ENCODE measurements around the gene CORO1C.

DNA sequence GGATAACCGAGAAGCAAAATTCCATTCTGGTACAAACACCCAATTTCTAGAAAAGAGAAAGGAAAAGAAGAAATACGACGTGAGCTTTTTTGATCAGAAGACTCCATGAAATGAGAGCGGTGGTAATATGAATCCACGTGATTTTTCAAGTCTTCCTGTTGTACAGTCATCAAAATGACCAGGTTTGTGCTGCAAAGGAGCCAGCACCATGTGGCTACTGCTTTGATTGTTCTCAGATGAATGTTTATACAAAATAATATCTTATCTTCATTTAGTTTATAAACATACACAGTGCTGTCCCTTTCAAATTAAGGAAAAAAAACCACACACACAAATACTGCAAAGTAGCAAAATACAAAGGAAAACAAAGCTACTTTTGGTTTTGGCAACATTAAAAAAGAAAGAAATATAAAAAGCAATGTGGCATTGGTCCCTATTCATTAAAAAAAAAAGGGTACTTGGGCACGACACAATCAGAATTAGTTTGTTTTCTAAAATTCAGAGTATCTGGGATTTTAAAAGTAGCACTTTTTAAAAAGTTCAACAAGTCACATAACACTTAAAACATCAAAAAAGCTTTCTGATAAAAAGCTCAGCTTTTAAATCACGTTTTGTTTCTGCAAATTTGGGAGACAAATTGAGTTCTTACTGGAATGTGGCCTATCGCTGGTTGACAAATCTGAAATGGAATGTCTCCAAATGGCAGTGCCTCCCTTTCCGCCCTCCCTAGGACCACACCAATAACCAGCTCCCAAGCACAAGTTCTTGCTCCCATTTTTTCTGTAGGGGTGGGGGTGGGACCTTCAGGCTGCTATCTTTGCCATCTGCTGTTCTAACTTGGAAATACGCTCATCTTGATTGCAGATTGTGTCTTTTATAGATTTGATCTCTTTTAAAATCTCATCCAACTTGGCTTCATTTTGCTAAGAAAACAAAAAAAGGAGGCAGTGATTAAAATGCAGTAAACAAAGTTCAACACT lies 84.4 kb downstream of the CORO1C start:
- TF ChIP-seq, protein P1, sequence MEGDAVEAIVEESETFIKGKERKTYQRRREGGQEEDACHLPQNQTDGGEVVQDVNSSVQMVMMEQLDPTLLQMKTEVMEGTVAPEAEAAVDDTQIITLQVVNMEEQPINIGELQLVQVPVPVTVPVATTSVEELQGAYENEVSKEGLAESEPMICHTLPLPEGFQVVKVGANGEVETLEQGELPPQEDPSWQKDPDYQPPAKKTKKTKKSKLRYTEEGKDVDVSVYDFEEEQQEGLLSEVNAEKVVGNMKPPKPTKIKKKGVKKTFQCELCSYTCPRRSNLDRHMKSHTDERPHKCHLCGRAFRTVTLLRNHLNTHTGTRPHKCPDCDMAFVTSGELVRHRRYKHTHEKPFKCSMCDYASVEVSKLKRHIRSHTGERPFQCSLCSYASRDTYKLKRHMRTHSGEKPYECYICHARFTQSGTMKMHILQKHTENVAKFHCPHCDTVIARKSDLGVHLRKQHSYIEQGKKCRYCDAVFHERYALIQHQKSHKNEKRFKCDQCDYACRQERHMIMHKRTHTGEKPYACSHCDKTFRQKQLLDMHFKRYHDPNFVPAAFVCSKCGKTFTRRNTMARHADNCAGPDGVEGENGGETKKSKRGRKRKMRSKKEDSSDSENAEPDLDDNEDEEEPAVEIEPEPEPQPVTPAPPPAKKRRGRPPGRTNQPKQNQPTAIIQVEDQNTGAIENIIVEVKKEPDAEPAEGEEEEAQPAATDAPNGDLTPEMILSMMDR (IDR thresholded peaks at IDR 0.05) = no peak
- no peak for TF ChIP-seq POLR2AphosphoS5 (IDR thresholded peaks at IDR 0.05)

Data from gastroesophageal sphincter (tissue), 3 donors.